ENCODE results near the gene COX10.
"Not testable (repeated sequence)": the region's sequence is repeated elsewhere in the genome, so short reads cannot be mapped to it uniquely, and the experiment has no call there.

The COX10 gene

GRCh38 chr17:14186443-14186842, 117.1 kb downstream of the COX10 start:
- DNase-seq: not testable (repeated sequence)

GRCh38 chr17:14190774-14191173, 121.5 kb downstream of the COX10 start:
- DNase-seq: not testable (repeated sequence)

- DNase-seq: not testable (repeated sequence)
Measured at GRCh38 chr17:14191469-14191868, 122.2 kb downstream of the COX10 start.

- not testable (repeated sequence) for DNase-seq
Measured at GRCh38 chr17:14192039-14192438, 122.7 kb downstream of the COX10 start.

- not testable (repeated sequence) for DNase-seq
Measured at GRCh38 chr17:14192636-14193344, 123.5 kb downstream of the COX10 start.

- peak; percentile 43 for DNase-seq
Measured at GRCh38 chr17:14196377-14196997, 127.2 kb downstream of the COX10 start.

GRCh38 chr17:14197057-14197456, 127.8 kb downstream of the COX10 start:
- no peak for DNase-seq

GRCh38 chr17:14197586-14197985, 128.3 kb downstream of the COX10 start:
- peak; percentile 54 for DNase-seq

GRCh38 chr17:14198013-14198412, 128.7 kb downstream of the COX10 start:
- DNase-seq: no peak

- no peak for DNase-seq
Measured at GRCh38 chr17:14198575-14198974, 129.3 kb downstream of the COX10 start.

GRCh38 chr17:14199601-14200000, 130.3 kb downstream of the COX10 start:
- no peak for DNase-seq

GRCh38 chr17:14200354-14200753, 131.1 kb downstream of the COX10 start:
- no peak for DNase-seq

GRCh38 chr17:14201021-14201987, 132.0 kb downstream of the COX10 start:
- peak; percentile 68 for DNase-seq

- no peak for DNase-seq
Measured at GRCh38 chr17:14201988-14202380, 132.7 kb downstream of the COX10 start.

- no peak for DNase-seq
Measured at GRCh38 chr17:14202388-14203166, 133.3 kb downstream of the COX10 start.

- DNase-seq: peak; percentile 62
Measured at GRCh38 chr17:14203388-14203787, 134.1 kb downstream of the COX10 start.

GRCh38 chr17:14204084-14204483, 134.8 kb downstream of the COX10 start:
- DNase-seq: no peak

- DNase-seq: no peak
Measured at GRCh38 chr17:14204546-14204945, 135.2 kb downstream of the COX10 start.

GRCh38 chr17:14205380-14205779, 136.1 kb downstream of the COX10 start:
- no peak for DNase-seq

- peak; percentile 71 for DNase-seq
Measured at GRCh38 chr17:14205992-14206461, 136.7 kb downstream of the COX10 start.

- DNase-seq: no peak
Measured at GRCh38 chr17:14206891-14207290, 137.6 kb downstream of the COX10 start.

- DNase-seq: no peak
Measured at GRCh38 chr17:14207791-14208190, 138.5 kb downstream of the COX10 start.
